Measurements from ENCODE around the gene SLIT3.

The SLIT3 gene

DNA sequence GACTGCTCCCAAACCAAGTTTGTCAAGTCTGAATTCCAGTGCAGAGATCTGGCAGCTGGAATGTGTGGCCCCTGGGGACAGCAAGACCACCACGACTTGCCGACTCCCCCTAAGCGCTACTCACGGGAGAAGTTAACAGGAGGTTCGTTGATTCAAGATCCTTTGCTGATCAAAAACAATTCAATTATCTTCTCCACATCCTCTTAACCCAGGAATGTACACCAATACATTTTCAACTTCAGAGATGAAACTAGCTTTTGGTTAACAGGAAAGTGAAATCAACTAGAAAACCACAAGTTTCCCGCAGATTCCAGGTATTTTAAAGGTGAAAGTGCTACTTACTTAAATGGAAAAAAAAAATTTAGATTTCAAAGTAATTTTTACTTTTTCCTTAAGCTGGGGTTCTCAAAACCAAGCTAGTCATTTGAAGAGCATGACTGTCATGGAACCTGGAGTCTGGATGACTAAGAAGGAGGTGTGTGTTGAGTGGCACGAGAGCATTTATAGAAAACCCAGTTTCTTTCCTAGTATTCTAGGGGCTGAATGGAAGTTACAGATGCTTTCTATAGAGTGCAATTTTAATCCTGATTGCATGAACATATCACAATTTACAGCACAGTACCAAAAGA is 464.2 kb downstream of the SLIT3 start:
- H3K4me1 ChIP-seq (ENCODE audit: insufficient read depth, low read length), result peaks cover 10% of the 10 kb centered on the region; the same call in 1 of the 2 replicates
- WGBS, result 95% methylated on average over 5 of the region's 7 CpGs
- no peaks in the 10 kb centered on the region for H3K9me3 ChIP-seq (ENCODE audit: insufficient read depth, low read depth, low read length)
- H3K4me3 ChIP-seq (ENCODE audit: low read length), result no peak overlapping the region
- peaks cover 84% of the 10 kb centered on the region for H3K27me3 ChIP-seq (ENCODE audit: insufficient read depth, low read length)
- no peak overlapping the region for H3K9ac ChIP-seq (ENCODE audit: low read depth, low read length)
- no peaks in the 10 kb centered on the region for H3K36me3 ChIP-seq (ENCODE audit: insufficient read depth, low read length)
- no peak overlapping the region for H3K27ac ChIP-seq (ENCODE audit: low read depth, low read length)

DNA sequence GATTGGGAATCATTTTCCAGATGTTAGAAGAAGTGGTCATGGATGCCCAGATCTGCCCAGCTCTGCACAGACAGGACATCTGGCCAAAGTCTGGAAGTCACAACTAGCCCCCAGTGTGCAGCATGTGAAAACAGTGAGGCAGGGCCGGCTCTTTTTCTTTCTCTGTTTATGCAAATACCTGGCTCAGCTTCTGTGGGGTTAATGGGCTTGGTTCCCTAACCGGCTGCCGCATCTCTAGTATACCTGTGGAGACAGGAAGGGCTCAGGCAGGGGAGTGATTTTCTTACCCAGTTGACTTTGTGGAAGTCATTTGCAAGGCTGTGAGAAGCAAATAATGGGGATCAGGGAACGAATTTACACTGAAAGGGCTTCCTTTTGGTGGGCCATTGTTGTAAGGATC is 467.0 kb downstream of the SLIT3 start:
- H3K27me3 ChIP-seq (ENCODE audit: insufficient read depth, low read length), result peaks cover 95% of the 10 kb centered on the region
- H3K36me3 ChIP-seq (ENCODE audit: insufficient read depth, low read length), result no peaks in the 10 kb centered on the region

GRCh38 chr5:168833383-168833782 is 467.6 kb downstream of the SLIT3 start:
- H3K36me3 ChIP-seq (ENCODE audit: insufficient read depth, low read length), result no peaks in the 10 kb centered on the region
- 33% methylated on average over 3 of the region's 3 CpGs for WGBS
- peaks cover 10% of the 10 kb centered on the region for H3K4me1 ChIP-seq (ENCODE audit: insufficient read depth, low read length)
- H3K27me3 ChIP-seq (ENCODE audit: insufficient read depth, low read length), result peaks cover 94% of the 10 kb centered on the region
- H3K4me3 ChIP-seq (ENCODE audit: low read length), result no peak overlapping the region
- H3K9me3 ChIP-seq (ENCODE audit: insufficient read depth, low read depth, low read length), result no peaks in the 10 kb centered on the region
- no peak overlapping the region for H3K27ac ChIP-seq (ENCODE audit: low read depth, low read length)
- no peak overlapping the region for H3K9ac ChIP-seq (ENCODE audit: low read depth, low read length)

More for the DNA sequence above, 467.0 kb downstream of the SLIT3 start:
- Histone ChIP-seq H3K4me1 (ENCODE audit: insufficient read depth, low read length) (peaks cover 10% of the 10 kb centered on the region; the same call in 1 of the 2 replicates), H3K9me3 (ENCODE audit: insufficient read depth, low read depth, low read length) (no peaks in the 10 kb centered on the region), H3K4me3 (ENCODE audit: low read length) (no peak overlapping the region), H3K27ac (ENCODE audit: low read depth, low read length) (no peak overlapping the region; the same call in 1 of the 2 replicates), H3K9ac (ENCODE audit: low read depth, low read length) (no peak overlapping the region)
- WGBS, result 5% methylated on average over 4 of the region's 4 CpGs

- WGBS, result 88% methylated on average over 6 of the region's 6 CpGs
- Histone ChIP-seq H3K36me3 (ENCODE audit: insufficient read depth, low read length) (no peaks in the 10 kb centered on the region), H3K27ac (ENCODE audit: low read depth, low read length) (no peak overlapping the region), H3K27me3 (ENCODE audit: insufficient read depth, low read length) (peaks cover 84% of the 10 kb centered on the region), H3K4me1 (ENCODE audit: insufficient read depth, low read length) (peaks cover 21% of the 10 kb centered on the region), H3K9me3 (ENCODE audit: insufficient read depth, low read depth, low read length) (no peaks in the 10 kb centered on the region), H3K4me3 (ENCODE audit: low read length) (no peak overlapping the region), H3K9ac (ENCODE audit: low read depth, low read length) (no peak overlapping the region)
Observed at GRCh38 chr5:168832308-168832707, 468.6 kb downstream of the SLIT3 start.

GRCh38 chr5:168831383-168831782 is 469.6 kb downstream of the SLIT3 start:
- WGBS, result 94% methylated on average over 7 of the region's 7 CpGs
- no peaks in the 10 kb centered on the region for H3K9me3 ChIP-seq (ENCODE audit: insufficient read depth, low read depth, low read length)
- no peak overlapping the region for H3K27ac ChIP-seq (ENCODE audit: low read depth, low read length)
- H3K4me1 ChIP-seq (ENCODE audit: insufficient read depth, low read length), result peaks cover 24% of the 10 kb centered on the region
- no peak overlapping the region for H3K9ac ChIP-seq (ENCODE audit: low read depth, low read length)
- H3K4me3 ChIP-seq (ENCODE audit: low read length), result no peak overlapping the region
- H3K36me3 ChIP-seq (ENCODE audit: insufficient read depth, low read length), result no peaks in the 10 kb centered on the region
- peaks cover 74% of the 10 kb centered on the region for H3K27me3 ChIP-seq (ENCODE audit: insufficient read depth, low read length)

DNA sequence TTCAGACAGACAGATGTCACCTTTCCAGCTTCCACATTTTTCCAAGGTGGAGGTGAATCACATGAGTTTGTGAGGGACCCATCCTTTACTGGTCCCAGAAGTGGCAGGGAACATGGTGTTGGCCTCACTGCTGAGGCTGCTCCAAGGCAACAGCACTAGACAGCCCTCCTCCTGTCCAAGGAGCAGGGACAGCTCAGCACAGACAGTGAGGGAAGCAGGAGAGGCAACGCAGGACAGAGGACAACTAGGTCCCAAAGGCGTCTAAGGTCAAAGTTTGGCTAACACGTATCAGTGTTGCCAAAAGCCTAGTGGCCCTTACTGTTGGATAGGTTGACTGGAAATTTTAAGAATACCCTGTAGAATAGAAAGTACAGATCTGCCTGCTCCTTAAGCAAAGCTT is 470.1 kb downstream of the SLIT3 start:
- 87% methylated on average over 3 of the region's 3 CpGs for WGBS
- Histone ChIP-seq H3K4me1 (ENCODE audit: insufficient read depth, low read length) (peaks cover 24% of the 10 kb centered on the region), H3K27ac (ENCODE audit: low read depth, low read length) (no peak overlapping the region), H3K9ac (ENCODE audit: low read depth, low read length) (no peak overlapping the region), H3K36me3 (ENCODE audit: insufficient read depth, low read length) (no peaks in the 10 kb centered on the region), H3K9me3 (ENCODE audit: insufficient read depth, low read depth, low read length) (no peaks in the 10 kb centered on the region), H3K27me3 (ENCODE audit: insufficient read depth, low read length) (peaks cover 69% of the 10 kb centered on the region), H3K4me3 (ENCODE audit: low read length) (no peak overlapping the region)

GRCh38 chr5:168829922-168830417 is 471.0 kb downstream of the SLIT3 start:
- no peaks in the 10 kb centered on the region for H3K36me3 ChIP-seq (ENCODE audit: insufficient read depth, low read length)
- H3K9ac ChIP-seq (ENCODE audit: low read depth, low read length), result no peak overlapping the region
- no peak overlapping the region for H3K27ac ChIP-seq (ENCODE audit: low read depth, low read length)
- H3K27me3 ChIP-seq (ENCODE audit: insufficient read depth, low read length), result peaks cover 66% of the 10 kb centered on the region
- WGBS, result 87% methylated on average over 4 of the region's 4 CpGs
- H3K9me3 ChIP-seq (ENCODE audit: insufficient read depth, low read depth, low read length), result no peaks in the 10 kb centered on the region
- no peak overlapping the region for H3K4me3 ChIP-seq (ENCODE audit: low read length)
- peaks cover 24% of the 10 kb centered on the region for H3K4me1 ChIP-seq (ENCODE audit: insufficient read depth, low read length)

GRCh38 chr5:168829044-168829443 is 471.9 kb downstream of the SLIT3 start:
- H3K27me3 ChIP-seq (ENCODE audit: insufficient read depth, low read length), result peaks cover 65% of the 10 kb centered on the region
- no peaks in the 10 kb centered on the region for H3K36me3 ChIP-seq (ENCODE audit: insufficient read depth, low read length)

DNA sequence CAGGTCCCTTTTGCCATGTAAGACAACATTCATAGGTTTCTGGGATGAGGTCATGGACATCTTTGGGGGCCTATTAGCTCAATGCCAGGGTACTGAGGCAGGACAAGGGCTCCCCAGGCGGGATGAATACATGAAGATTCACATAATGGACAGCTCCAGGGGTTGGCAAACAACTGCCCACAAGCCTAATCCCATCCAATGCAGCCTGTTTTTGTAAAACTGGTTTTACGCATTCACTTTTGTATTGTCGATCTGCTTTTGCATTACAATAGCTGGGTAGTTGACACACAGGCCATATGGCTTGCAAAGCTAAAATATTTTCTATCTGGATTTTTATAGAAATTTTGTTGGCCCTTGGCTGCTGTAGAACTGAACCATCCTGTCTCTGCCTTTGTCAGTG is 473.3 kb downstream of the SLIT3 start:
- no peak overlapping the region for H3K4me3 ChIP-seq (ENCODE audit: low read length)
- no peaks in the 10 kb centered on the region for H3K36me3 ChIP-seq (ENCODE audit: insufficient read depth, low read length)
- no peak overlapping the region for H3K9ac ChIP-seq (ENCODE audit: low read depth, low read length)
- no peaks in the 10 kb centered on the region for H3K9me3 ChIP-seq (ENCODE audit: insufficient read depth, low read depth, low read length)
- H3K27me3 ChIP-seq (ENCODE audit: insufficient read depth, low read length), result peaks cover 55% of the 10 kb centered on the region
- peaks cover 14% of the 10 kb centered on the region for H3K4me1 ChIP-seq (ENCODE audit: insufficient read depth, low read length)
- H3K27ac ChIP-seq (ENCODE audit: low read depth, low read length), result no peak overlapping the region
- WGBS, result 61% methylated on average over 3 of the region's 3 CpGs

More at GRCh38 chr5:168829044-168829443, 471.9 kb downstream of the SLIT3 start:
- Histone ChIP-seq H3K27ac (ENCODE audit: low read depth, low read length) (no peak overlapping the region), H3K4me3 (ENCODE audit: low read length) (no peak overlapping the region), H3K4me1 (ENCODE audit: insufficient read depth, low read length) (peaks cover 22% of the 10 kb centered on the region), H3K9me3 (ENCODE audit: insufficient read depth, low read depth, low read length) (no peaks in the 10 kb centered on the region), H3K9ac (ENCODE audit: low read depth, low read length) (no peak overlapping the region)
- 93% methylated on average over 5 of the region's 5 CpGs for WGBS

DNA sequence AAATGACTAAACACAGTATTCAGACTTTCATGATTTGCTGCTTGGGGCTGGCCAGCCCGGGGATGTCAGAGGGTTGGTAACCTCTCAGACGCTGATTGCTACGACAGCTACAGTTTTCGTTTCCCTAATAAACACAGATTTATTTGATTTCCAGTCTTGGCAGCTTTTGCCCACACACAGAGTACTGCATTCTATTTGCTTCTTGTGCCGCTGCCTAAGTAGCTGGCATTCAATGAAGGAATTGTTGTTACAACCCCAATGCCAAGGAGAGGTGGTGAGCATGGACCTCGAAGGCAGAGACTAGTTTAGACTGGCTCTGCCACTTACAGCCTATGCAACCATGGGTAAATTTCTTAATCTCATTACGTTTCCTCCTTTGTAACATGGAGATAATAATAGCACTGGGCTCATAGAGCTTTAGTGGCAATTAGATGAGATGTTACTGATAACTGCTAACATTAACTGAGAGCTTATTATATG is 474.7 kb downstream of the SLIT3 start:
- WGBS, result 94% methylated on average over 7 of the region's 7 CpGs
- Histone ChIP-seq H3K9ac (ENCODE audit: low read depth, low read length) (no peak overlapping the region), H3K9me3 (ENCODE audit: insufficient read depth, low read depth, low read length) (no peaks in the 10 kb centered on the region), H3K36me3 (ENCODE audit: insufficient read depth, low read length) (no peaks in the 10 kb centered on the region), H3K4me3 (ENCODE audit: low read length) (no peak overlapping the region), H3K4me1 (ENCODE audit: insufficient read depth, low read length) (peaks cover 14% of the 10 kb centered on the region), H3K27ac (ENCODE audit: low read depth, low read length) (no peak overlapping the region), H3K27me3 (ENCODE audit: insufficient read depth, low read length) (peaks cover 43% of the 10 kb centered on the region)

GRCh38 chr5:168822745-168823281 is 478.1 kb downstream of the SLIT3 start:
- H3K9ac ChIP-seq (ENCODE audit: low read depth, low read length), result no peak overlapping the region
- no peak overlapping the region for H3K4me3 ChIP-seq (ENCODE audit: low read length)
- H3K9me3 ChIP-seq (ENCODE audit: insufficient read depth, low read depth, low read length), result no peaks in the 10 kb centered on the region
- H3K36me3 ChIP-seq (ENCODE audit: insufficient read depth, low read length), result no peaks in the 10 kb centered on the region
- H3K27ac ChIP-seq (ENCODE audit: low read depth, low read length), result no peak overlapping the region
- WGBS, result 93% methylated on average over 10 of the region's 10 CpGs
- H3K4me1 ChIP-seq (ENCODE audit: insufficient read depth, low read length), result peaks cover 10% of the 10 kb centered on the region
- H3K27me3 ChIP-seq (ENCODE audit: insufficient read depth, low read length), result peaks cover 15% of the 10 kb centered on the region; the same call in 1 of the 2 replicates
